Subcutaneous abdominal adipose tissue (tissue), 5 donors: ENCODE data around the gene SREBF1.

Experiments used
- H3K27ac ChIP-seq: one replicate; pipeline ENCODE4 v1.7.0; 2013; ENCODE audit warnings: low read depth, mild to moderate bottlenecking, inconsistent platforms, low read length, moderate library complexity
- H3K27me3 ChIP-seq, 5 donors: one replicate each; pipeline ENCODE4 v1.7.0; 2013; ENCODE audit warnings: low read length in 5 of 5, inconsistent platforms in 1 of 5; ENCODE audit not compliant: control insufficient read depth in 5 of 5, insufficient read depth in 4 of 5
- H3K36me3 ChIP-seq, 5 donors: one replicate each; pipeline ENCODE4 v1.7.0; 2013; ENCODE audit warnings: low read length in 5 of 5; ENCODE audit not compliant: control insufficient read depth in 5 of 5, insufficient read depth in 5 of 5
- H3K4me1 ChIP-seq, 5 donors: one replicate each; pipeline ENCODE4 v1.7.0; 2013; ENCODE audit warnings: low read length in 5 of 5, mild to moderate bottlenecking in 3 of 5, moderate library complexity in 1 of 5; ENCODE audit not compliant: control insufficient read depth in 5 of 5, insufficient read depth in 5 of 5
- H3K4me3 ChIP-seq, 5 donors: one replicate each; pipeline ENCODE4 v1.7.0; 2013; ENCODE audit warnings: low read length in 5 of 5, low read depth in 1 of 5
- H3K9ac ChIP-seq, 5 donors: one replicate each; pipeline ENCODE4 v1.7.0; 2013; ENCODE audit warnings: low read length in 5 of 5, mild to moderate bottlenecking in 4 of 5, moderate library complexity in 3 of 5
- H3K9me3 ChIP-seq, 5 donors: one replicate each; pipeline ENCODE4 v1.7.0; 2013; ENCODE audit warnings: low read length in 5 of 5; ENCODE audit not compliant: control insufficient read depth in 5 of 5
- donor health status: healthy.
- donor health status: healthy.
- donor health status: healthy.
- donor health status: healthy.
- donor health status: healthy.

The SREBF1 gene

GRCh38 chr17:17765359-17766076, 71.3 kb downstream of the SREBF1 start:
- Histone ChIP-seq H3K4me1 (peaks cover 0 to 23% (median 16%) of the 10 kb centered on the region in 5 donors), H3K9ac (no peak overlapping the region)

GRCh38 chr17:17763734-17764133, 73.1 kb downstream of the SREBF1 start:
- H3K4me3 ChIP-seq: no peak overlapping the region
- H3K9me3 ChIP-seq: no peaks in the 10 kb centered on the region
- H3K27me3 ChIP-seq: no peaks in the 10 kb centered on the region
- peaks cover 0 to 12% (median 10%) of the 10 kb centered on the region in 5 donors for H3K4me1 ChIP-seq
- no peak overlapping the region for H3K9ac ChIP-seq
- peaks cover 0 to 5% (median 0%) of the 10 kb centered on the region in 5 donors for H3K36me3 ChIP-seq
- H3K27ac ChIP-seq: no peak overlapping the region

More at GRCh38 chr17:17765359-17766076, 71.3 kb downstream of the SREBF1 start:
- Histone ChIP-seq H3K27ac (no peak overlapping the region), H3K27me3 (no peaks in the 10 kb centered on the region), H3K36me3 (peaks cover 0 to 5% (median 0%) of the 10 kb centered on the region in 5 donors), H3K4me3 (no peak overlapping the region), H3K9me3 (no peaks in the 10 kb centered on the region)

GRCh38 chr17:17763136-17763535, 73.7 kb downstream of the SREBF1 start:
- H3K36me3 ChIP-seq: peaks cover 0 to 5% (median 0%) of the 10 kb centered on the region in 5 donors
- H3K4me1 ChIP-seq: peaks cover 0 to 12% (median 8%) of the 10 kb centered on the region in 5 donors
- H3K27ac ChIP-seq: no peak overlapping the region
- no peaks in the 10 kb centered on the region for H3K27me3 ChIP-seq
- H3K9ac ChIP-seq: peak overlapping the region in 1 of 5 donors; percentile 4
- H3K4me3 ChIP-seq: no peak overlapping the region
- H3K9me3 ChIP-seq: no peaks in the 10 kb centered on the region

GRCh38 chr17:17762744-17763105, 74.1 kb downstream of the SREBF1 start:
- no peaks in the 10 kb centered on the region for H3K27me3 ChIP-seq
- H3K9me3 ChIP-seq: no peaks in the 10 kb centered on the region
- H3K4me3 ChIP-seq: no peak overlapping the region
- peaks cover 0 to 12% (median 8%) of the 10 kb centered on the region in 5 donors for H3K4me1 ChIP-seq
- H3K9ac ChIP-seq: peak overlapping the region in 1 of 5 donors; percentile 4
- H3K36me3 ChIP-seq: peaks cover 0 to 5% (median 0%) of the 10 kb centered on the region in 5 donors
- no peak overlapping the region for H3K27ac ChIP-seq
